COLO829 (cell line): ENCODE results near the gene C16orf46.

Experiments used
- DNase-seq: peaks from one replicate; pipeline ENCODE4 v3.0.0; 2012; ENCODE audit warnings: low spot score

Gene C16orf46

DNA sequence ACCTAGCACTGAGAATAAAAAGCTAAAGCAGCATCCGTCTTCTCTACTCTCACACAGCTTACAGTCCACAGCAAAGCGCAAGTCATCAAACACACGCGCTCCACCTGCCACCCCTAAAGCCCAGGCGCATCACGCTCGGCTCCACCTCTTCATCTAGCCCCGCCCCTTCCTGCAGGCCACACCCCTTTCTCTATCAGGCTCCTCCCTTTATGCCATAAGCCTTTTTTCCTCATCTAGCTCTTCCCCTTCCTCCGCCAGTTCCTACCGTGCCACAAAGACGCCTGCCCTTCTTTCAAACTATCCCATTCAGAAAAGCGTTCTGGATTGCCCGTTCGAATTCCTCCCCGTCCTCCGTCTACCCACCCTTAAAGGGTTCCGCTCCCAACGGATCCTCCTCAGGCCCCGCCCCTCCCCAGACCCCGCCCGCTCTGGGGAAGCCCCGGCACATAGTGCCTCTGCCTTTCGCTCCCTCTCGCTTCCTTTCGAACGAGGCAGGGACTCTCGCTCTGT is 417 bp downstream of the C16orf46 start:
- DNase-seq, result peak; percentile 70

GRCh38 chr16:81073560-81074330 is 3.3 kb downstream of the C16orf46 start:
- no peak for DNase-seq

DNA sequence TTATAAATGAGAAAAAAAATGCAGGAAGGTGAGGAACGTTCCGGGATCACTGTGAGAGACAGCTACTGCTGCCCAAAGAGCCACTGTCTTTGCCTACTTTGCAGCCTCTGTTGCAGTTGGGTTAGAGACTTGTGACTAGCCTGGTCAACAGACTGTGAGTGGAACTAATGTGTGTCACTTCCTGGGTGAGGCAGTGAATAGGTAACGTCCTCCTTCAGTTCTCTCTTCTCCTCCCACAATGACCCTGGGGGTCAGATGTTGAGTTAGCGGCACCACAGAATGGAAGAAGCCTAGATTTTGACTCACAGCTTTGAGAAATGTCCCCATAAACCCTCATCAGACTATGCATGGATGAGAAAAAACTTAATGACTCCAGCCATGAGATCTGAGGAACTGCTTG is 5.2 kb downstream of the C16orf46 start:
- DNase-seq, result peak; percentile 2

GRCh38 chr16:81070979-81071378 is 6.1 kb downstream of the C16orf46 start:
- DNase-seq, result no peak

- DNase-seq, result no peak
Measured at GRCh38 chr16:81069063-81069462, 8.0 kb downstream of the C16orf46 start.

DNA sequence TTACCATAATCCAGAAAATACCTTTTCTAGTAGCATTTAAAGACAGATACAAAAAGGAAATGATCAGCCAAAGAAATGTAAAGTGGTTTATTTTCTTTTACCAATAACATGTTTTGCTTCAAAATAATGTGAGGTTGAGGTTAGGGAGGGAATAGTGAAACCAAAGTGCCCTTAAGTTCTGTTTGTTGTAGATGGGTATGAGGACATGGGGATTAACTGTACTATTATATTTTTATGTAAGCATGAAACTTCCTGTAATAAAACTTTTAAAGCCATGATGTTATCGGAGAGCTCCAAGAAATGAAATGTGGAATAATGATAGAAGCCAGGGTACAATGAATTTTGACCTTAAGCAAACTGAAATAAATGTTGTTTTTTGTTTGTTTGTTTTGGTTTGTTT is 9.9 kb downstream of the C16orf46 start:
- no peak for DNase-seq

DNA sequence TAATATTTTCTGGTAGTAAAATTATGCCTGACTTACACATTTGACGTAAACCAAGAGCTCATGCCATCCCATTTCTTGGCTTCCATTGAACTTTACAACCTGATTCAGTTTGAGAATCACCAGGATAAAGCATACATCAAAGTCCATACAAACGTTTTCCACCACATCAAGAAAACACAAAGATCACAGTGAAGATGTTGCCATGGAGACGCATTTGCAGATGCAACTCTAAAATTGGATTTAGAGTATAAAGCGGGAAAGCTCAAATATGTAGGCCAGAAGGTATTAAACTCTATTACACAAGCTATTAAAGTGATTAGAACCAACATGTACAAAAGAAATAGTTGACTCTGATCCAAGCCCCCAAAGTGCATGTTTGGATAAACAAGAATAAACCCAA is 10.4 kb downstream of the C16orf46 start:
- DNase-seq, result no peak

GRCh38 chr16:81061871-81062608 is 15.0 kb downstream of the C16orf46 start:
- no peak for DNase-seq

GRCh38 chr16:81061307-81061640 is 15.8 kb downstream of the C16orf46 start:
- no peak for DNase-seq

DNA sequence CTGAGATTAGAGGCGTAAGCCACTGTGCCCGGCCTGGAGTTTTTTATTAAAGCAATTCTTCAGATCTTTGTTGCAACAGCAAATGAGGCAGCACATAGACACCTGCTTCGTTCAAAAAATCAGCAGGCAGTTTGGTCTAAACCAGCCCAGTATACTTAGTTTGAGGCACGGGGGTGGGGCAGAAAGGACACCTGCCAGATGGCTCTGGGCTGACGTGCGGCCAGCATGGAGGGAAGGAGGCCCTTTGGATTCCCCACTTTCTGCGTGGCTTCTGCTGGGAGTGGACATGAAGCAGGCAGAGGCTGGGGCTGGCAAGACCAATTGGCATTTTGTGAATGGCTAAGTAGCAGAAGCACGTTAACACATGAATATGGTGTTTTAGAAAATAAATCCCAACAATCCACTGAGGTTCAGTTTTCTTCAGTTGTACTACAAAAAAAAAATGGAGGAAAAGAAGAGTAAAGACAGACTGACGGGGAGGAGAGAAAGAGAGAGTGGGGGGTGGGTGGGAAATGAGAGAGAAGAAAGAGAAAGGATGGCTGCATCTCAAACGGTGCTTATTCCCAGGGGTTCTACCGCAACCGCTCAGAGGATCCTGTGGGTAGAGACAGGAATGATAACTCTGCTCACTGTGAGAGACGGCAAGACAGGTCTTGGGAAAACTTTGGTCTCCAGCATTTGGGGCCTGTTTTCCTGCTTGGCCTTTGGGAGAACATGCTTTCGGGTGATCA is 16.3 kb downstream of the C16orf46 start:
- DNase-seq, result no peak

GRCh38 chr16:81053761-81054160 is 23.3 kb downstream of the C16orf46 start:
- no peak for DNase-seq

DNA sequence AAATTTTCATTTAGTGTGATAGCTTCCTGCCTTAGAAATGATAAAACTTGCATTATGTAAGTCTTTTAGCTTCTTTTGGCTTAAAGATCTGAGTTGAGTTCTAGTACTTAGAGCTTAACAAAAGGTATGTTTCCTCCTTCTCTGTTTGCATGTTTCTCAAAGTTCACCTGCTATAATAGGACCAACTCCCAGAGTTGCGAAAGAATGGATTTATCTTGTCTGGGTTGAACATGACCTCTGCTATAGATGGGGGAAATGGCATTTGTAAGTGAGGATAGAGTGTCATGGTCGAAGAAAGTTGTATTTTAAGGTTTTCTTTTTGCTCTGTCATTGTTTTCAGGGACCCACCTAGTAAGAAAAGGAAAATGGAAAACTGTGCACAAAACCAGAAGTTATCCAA is 34.2 kb downstream of the C16orf46 start:
- no peak for DNase-seq

DNA sequence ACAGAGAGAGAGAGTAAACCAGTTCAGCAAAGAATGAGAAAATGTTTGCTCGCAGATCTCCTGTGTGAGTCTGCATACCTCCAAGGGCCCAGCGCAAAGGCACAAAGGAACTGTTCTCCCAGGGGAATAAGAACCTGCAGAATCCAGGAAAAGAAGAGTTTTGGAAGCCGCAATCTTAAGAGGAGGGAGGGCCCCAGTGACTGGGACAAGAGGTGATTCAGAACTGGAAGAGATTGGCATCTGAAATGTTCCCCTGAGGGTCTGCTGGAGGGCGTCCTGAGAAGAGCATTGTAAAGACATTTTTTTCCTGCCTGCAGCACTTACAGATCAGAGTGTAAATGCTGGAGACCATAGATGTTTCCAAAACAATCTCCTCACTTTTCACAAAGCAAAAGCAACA is 35.3 kb downstream of the C16orf46 start:
- DNase-seq, result no peak

DNA sequence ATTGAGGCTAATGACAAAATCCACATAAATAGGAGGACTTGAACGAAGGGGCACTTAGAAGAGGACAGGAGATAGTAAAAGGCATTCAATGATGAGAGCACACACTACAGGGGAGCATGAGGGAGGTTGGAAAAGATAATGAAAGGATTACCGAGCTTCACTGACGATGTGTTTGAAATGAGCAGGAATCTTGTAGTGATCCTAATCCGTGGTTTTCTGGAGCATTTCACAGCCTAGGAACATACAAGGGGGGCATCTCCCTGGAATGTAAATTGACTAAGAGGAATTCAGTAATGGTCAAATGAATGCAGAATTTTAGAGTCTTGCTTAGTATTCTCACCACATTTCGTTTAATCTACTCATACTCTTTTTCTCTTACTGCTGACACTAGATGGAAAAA is 36.2 kb downstream of the C16orf46 start:
- no peak for DNase-seq

DNA sequence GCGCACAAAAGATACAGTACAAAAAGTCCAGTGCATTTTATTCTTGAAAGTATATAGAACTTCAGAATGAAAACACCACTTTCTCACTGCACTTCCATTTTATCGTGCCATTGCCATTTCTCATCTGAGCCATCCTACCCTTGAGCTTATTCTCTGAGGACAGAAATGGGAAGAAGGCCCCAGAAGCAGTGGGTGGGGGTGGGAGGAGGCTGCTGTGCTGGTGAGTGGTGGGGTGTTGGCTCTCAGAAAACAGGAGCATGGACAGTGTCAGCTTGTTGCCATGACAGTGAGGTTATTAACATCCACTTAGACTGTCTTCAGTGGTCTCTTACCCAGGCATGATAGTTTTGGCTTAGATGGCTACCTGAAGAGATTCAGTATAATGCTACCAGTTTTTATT is 36.9 kb downstream of the C16orf46 start:
- DNase-seq, result no peak

DNA sequence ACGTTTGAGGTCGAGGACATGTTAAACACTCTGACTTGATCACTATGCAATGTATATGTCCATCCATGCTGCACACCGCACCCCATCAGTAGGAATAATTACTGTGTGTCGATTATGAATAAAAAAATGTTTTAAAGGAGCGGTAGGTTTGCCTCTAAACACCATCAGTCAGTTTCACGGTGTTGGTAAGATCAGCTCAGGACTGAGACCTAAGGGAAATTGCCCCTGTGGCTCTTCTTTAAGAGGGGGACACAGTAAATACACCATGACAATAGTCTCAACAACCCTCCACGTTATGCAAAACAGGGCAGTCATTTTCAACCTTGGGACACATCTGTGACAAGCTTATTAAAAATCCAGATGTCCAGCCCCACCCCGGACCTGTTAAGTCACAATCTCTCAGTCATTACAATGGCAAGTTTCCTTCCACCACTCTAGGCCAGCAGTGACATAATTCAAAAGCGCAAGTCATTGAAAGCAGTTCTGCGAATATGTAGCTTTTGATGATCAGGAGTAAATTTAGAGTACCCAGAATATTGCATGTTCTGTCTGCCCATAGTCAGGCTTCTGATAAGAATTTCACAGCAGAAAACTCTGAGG is 40.2 kb downstream of the C16orf46 start:
- no peak for DNase-seq

DNA sequence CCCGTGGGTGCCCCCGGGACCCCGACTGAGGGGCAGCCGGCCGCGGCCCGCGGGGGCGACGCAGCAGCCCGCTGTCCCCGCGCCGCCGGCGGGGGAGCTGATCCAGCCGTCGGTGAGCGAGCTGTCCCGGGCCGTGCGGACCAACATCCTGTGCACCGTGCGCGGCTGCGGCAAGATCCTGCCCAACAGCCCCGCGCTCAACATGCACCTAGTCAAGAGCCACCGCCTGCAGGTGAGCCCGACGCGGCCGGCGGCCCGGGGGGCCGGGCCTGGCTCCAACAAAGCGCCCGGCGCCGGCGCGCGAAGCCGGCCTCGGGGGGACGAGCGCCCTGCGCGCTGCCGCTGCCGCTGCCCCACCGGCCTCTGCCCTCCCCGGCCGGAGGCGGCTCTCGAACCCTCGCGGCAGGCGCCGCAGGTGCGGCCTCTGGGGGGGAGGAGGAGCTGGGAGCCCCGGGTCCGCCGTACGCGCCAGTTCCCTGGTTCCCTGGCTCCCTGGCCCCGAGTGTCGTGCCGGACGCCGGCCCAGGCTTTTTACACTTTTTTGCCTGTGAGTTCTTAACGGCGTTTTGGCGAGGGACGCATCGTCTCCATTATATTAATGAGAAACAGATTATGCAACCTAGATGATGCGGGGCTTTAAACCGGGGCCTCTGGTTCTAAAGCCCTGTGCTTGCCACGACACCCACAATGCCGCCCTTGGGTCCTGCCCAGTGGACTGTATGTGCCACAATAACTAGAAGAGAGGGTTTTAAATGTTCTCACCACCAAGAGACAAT is 40.9 kb downstream of the C16orf46 start:
- DNase-seq, result no peak

DNA sequence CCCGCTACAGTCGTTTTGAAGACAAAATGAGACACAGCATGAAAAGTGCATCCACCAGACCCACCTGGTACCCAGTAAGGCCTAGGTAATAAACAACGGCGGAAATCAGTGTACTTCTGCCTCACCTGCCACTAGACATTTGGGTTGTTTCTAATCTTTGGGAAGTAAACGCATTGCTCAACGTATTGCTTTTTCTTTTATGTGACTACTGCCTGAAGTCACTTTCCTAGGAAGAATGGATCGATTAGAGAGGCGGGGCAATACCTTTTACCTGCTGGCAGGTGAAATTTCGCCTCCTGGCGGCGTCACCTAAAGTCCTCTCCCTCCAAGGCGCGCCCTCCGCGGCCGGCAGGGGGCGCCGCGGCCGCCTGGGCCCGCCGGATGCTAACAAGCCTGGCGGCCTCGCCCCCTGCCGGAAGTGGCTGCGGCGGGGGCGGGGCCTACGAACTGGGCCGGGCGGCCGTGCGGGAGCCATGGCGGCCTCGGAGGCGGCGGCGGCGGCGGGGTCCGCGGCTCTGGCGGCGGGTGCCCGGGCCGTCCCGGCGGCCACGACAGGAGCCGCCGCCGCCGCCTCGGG is 41.6 kb downstream of the C16orf46 start, which contains the start of gene ATMIN:
TSS of gene ATMIN (plus strand) at position 445 of the 577 bp plus-strand sequence. CDS start at position 474, 29 bp downstream.
- peak; percentile 63 for DNase-seq

GRCh38 chr16:81029930-81030604 is 47.0 kb downstream of the C16orf46 start:
- DNase-seq, result no peak

- no peak for DNase-seq
Measured at GRCh38 chr16:81026429-81026828, 50.6 kb downstream of the C16orf46 start.

DNA sequence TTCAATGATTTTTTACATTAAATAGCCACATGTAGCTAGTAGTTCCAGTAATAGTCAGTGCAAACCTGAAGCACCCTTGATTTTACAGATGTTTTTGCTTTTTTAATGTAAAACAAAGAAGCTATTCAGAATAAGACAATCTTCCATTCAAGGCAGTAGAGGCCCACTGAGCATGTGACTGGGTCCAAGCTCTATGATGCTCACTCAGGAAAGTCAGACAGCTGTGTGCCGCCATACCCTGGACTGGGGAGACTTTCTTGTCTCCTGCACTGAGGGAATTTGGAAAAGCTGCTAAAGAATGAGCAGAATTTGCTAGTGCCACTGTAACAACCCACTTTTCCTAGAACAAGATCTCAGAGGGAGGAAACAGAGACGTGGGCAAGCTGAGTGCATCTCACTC is 58.5 kb downstream of the C16orf46 start:
- peak; percentile 81 for DNase-seq
